Mesenchymal stem cell (in vitro differentiated cells and primary cell): ENCODE measurements around the gene ROBO1.

Experiments
- DNase-seq: peaks from one replicate; pipeline ENCODE4 v3.0.0-alpha.2; 2013
- H2AFZ ChIP-seq: one replicate; pipeline ENCODE4 v1.6.1; 2013; ENCODE audit warnings: low read depth, mild to moderate bottlenecking, control low read depth, inconsistent platforms, low read length, moderate library complexity
- H2AK5ac ChIP-seq: 2 replicates; pipeline ENCODE4 v1.6.1; 2013; ENCODE audit warnings: low read length, moderate library complexity, mild to moderate bottlenecking, inconsistent platforms; ENCODE audit not compliant: severe bottlenecking
- H2BK120ac ChIP-seq: one replicate; pipeline ENCODE4 v1.6.1; 2013; ENCODE audit warnings: low read depth, mild to moderate bottlenecking, inconsistent platforms, low read length, moderate library complexity
- H2BK12ac ChIP-seq, 2 experiments: one replicate each; pipeline ENCODE4 v1.6.1; 2013; ENCODE audit warnings: inconsistent platforms in 2 of 2, low read length in 2 of 2, mild to moderate bottlenecking in 2 of 2, moderate library complexity in 2 of 2, control low read depth in 1 of 2
- H2BK15ac ChIP-seq: one replicate; pipeline ENCODE4 v1.6.1; 2013; ENCODE audit warnings: mild to moderate bottlenecking, low read depth, inconsistent platforms; ENCODE audit not compliant: poor library complexity, severe bottlenecking
- H2BK5ac ChIP-seq: 2 replicates; pipeline ENCODE4 v1.6.1; 2013; ENCODE audit warnings: low read depth, mild to moderate bottlenecking, low read length, control low read depth, inconsistent platforms; ENCODE audit not compliant: poor library complexity, severe bottlenecking
- H3K14ac ChIP-seq, 2 experiments: one replicate each; pipeline ENCODE4 v1.6.1; 2013; ENCODE audit warnings: inconsistent platforms in 2 of 2, low read length in 2 of 2, control low read depth in 1 of 2, mild to moderate bottlenecking in 1 of 2, moderate library complexity in 1 of 2
- H3K18ac ChIP-seq, 2 experiments: one replicate each; pipeline ENCODE4 v1.6.1; 2013; ENCODE audit warnings: inconsistent platforms in 2 of 2, low read length in 2 of 2, control low read depth in 1 of 2, low read depth in 1 of 2, mild to moderate bottlenecking in 1 of 2
- H3K23ac ChIP-seq, 2 experiments: one replicate each; pipeline ENCODE4 v1.6.1; 2013; ENCODE audit warnings: inconsistent platforms in 2 of 2, low read length in 2 of 2, mild to moderate bottlenecking in 2 of 2, moderate library complexity in 2 of 2, control low read depth in 1 of 2
- H3K27ac ChIP-seq: 2 replicates; pipeline ENCODE4 v1.5.1; 2013; ENCODE audit warnings: mild to moderate bottlenecking, moderate library complexity, low read length, control low read depth, inconsistent platforms; ENCODE audit not compliant: poor library complexity, severe bottlenecking
- H3K27me3 ChIP-seq, 2 experiments: 2 replicates each; pipeline versions ENCODE4 v1.6.1 to v1.7.0; 2013; ENCODE audit warnings: low read length in 2 of 2, mild to moderate bottlenecking in 2 of 2, moderate library complexity in 2 of 2, control low read depth in 1 of 2, inconsistent platforms in 1 of 2; ENCODE audit not compliant: control insufficient read depth in 1 of 2, insufficient read depth in 1 of 2
- H3K36me3 ChIP-seq, 2 experiments: 2 replicates each; pipeline versions ENCODE4 v1.6.1 to v1.7.0; 2013; ENCODE audit warnings: low read length in 2 of 2, control low read depth in 1 of 2, inconsistent platforms in 1 of 2, low read depth in 1 of 2, mild to moderate bottlenecking in 1 of 2; ENCODE audit not compliant: insufficient read depth in 2 of 2, control insufficient read depth in 1 of 2
- H3K4ac ChIP-seq, 2 experiments: one replicate each; pipeline ENCODE4 v1.6.1; 2013; ENCODE audit warnings: inconsistent platforms in 2 of 2, low read length in 2 of 2, mild to moderate bottlenecking in 2 of 2, moderate library complexity in 2 of 2, control low read depth in 1 of 2, low read depth in 1 of 2
- H3K4me1 ChIP-seq: 2 replicates; pipeline ENCODE4 v1.6.1; 2013; ENCODE audit warnings: low read depth, low read length, control low read depth; ENCODE audit not compliant: control insufficient read depth, insufficient read depth
- H3K4me2 ChIP-seq: 2 replicates; pipeline ENCODE4 v1.6.1; 2013; ENCODE audit warnings: low read length, mild to moderate bottlenecking, inconsistent platforms; ENCODE audit not compliant: poor library complexity, severe bottlenecking
- H3K4me3 ChIP-seq, 2 experiments: 2 replicates each; pipeline versions ENCODE4 v1.5.1 to v1.7.0; 2013; ENCODE audit warnings: low read length in 2 of 2, mild to moderate bottlenecking in 2 of 2, control low read depth in 1 of 2, low read depth in 1 of 2; ENCODE audit not compliant: insufficient read depth in 1 of 2
- H3K79me1 ChIP-seq: replicated peaks from 2 replicates; pipeline ENCODE4 v1.6.1; 2013; ENCODE audit warnings: mild to moderate bottlenecking, control low read depth, low read length, inconsistent platforms; ENCODE audit not compliant: poor library complexity, severe bottlenecking
- H3K9ac ChIP-seq: 2 replicates; pipeline ENCODE4 v1.7.0; 2013; ENCODE audit warnings: mild to moderate bottlenecking, low read length, moderate library complexity
- H3K9me3 ChIP-seq: 2 replicates; pipeline ENCODE4 v1.7.0; 2013; ENCODE audit warnings: mild to moderate bottlenecking, low read length; ENCODE audit not compliant: control insufficient read depth
- H4K8ac ChIP-seq: one replicate; pipeline ENCODE4 v1.6.1; 2013; ENCODE audit warnings: inconsistent platforms, mild to moderate bottlenecking, low read length, moderate library complexity
- H4K91ac ChIP-seq: one replicate; pipeline ENCODE4 v1.6.1; 2013; ENCODE audit warnings: mild to moderate bottlenecking, low read length, inconsistent platforms
- WGBS: methylation state at CpG from one replicate; pipeline ENCODE4 v1.1.7; 2013; ENCODE audit warnings: mixed read lengths; 5-methylcytosine and 5-hydroxymethylcytosine counted together

The ROBO1 gene

GRCh38 chr3:78847203-78847602, 920.6 kb downstream of the ROBO1 start:
- H2AFZ ChIP-seq = no peak overlapping the region
- peak overlapping the region; percentile 92 for H2AK5ac ChIP-seq
- H3K9ac ChIP-seq = no peak overlapping the region
- no peak overlapping the region for H3K4ac ChIP-seq
- H3K9me3 ChIP-seq = no peaks in the 10 kb centered on the region
- peak overlapping the region in 1 of 2 experiments; percentile 21 for H3K18ac ChIP-seq
- no peak overlapping the region for H4K91ac ChIP-seq
- H3K23ac ChIP-seq = no peak overlapping the region
- DNase-seq = no peak
- H3K27me3 ChIP-seq = no peaks in the 10 kb centered on the region
- no peak overlapping the region for H2BK15ac ChIP-seq
- no peak overlapping the region for H4K8ac ChIP-seq
- no peaks in the 10 kb centered on the region for H3K79me1 ChIP-seq
- peak overlapping the region in 1 of 2 experiments; percentile 39 for H2BK12ac ChIP-seq
- H3K14ac ChIP-seq = no peak overlapping the region
- peak overlapping the region; percentile 55 for H3K27ac ChIP-seq
- no peaks in the 10 kb centered on the region for H3K4me1 ChIP-seq
- no peak overlapping the region for H2BK120ac ChIP-seq
- H3K36me3 ChIP-seq = no peaks in the 10 kb centered on the region
- WGBS = 99% methylated on average over 4 of the region's 4 CpGs
- H3K4me2 ChIP-seq = no peak overlapping the region
- no peak overlapping the region for H3K4me3 ChIP-seq
- peak overlapping the region; percentile 70 for H2BK5ac ChIP-seq

GRCh38 chr3:78846718-78847117, 921.1 kb downstream of the ROBO1 start:
- no peak overlapping the region for H2BK5ac ChIP-seq
- no peak overlapping the region for H2AFZ ChIP-seq
- 3% methylated on average over 1 of the region's 3 CpGs for WGBS
- peak; percentile 56 for DNase-seq
- H3K18ac ChIP-seq = no peak overlapping the region
- no peak overlapping the region for H3K23ac ChIP-seq
- no peaks in the 10 kb centered on the region for H3K9me3 ChIP-seq
- no peaks in the 10 kb centered on the region for H3K79me1 ChIP-seq
- no peak overlapping the region for H2BK15ac ChIP-seq
- H3K4me3 ChIP-seq = no peak overlapping the region
- no peak overlapping the region for H3K4me2 ChIP-seq
- no peak overlapping the region for H2BK120ac ChIP-seq
- H4K8ac ChIP-seq = no peak overlapping the region
- no peak overlapping the region for H3K9ac ChIP-seq
- H2AK5ac ChIP-seq = no peak overlapping the region
- H3K36me3 ChIP-seq = no peaks in the 10 kb centered on the region
- peak overlapping the region; percentile 47 for H3K27ac ChIP-seq
- H3K4me1 ChIP-seq = no peaks in the 10 kb centered on the region
- no peak overlapping the region for H4K91ac ChIP-seq
- H3K27me3 ChIP-seq = no peaks in the 10 kb centered on the region
- H3K14ac ChIP-seq = no peak overlapping the region
- H2BK12ac ChIP-seq = no peak overlapping the region
- H3K4ac ChIP-seq = no peak overlapping the region

- no peak overlapping the region for H3K14ac ChIP-seq
- no peak overlapping the region for H3K27ac ChIP-seq
- no peak overlapping the region for H2BK15ac ChIP-seq
- H4K91ac ChIP-seq = no peak overlapping the region
- H3K4me3 ChIP-seq = no peak overlapping the region
- H2BK5ac ChIP-seq = no peak overlapping the region
- no peak overlapping the region for H4K8ac ChIP-seq
- H3K18ac ChIP-seq = no peak overlapping the region
- no peak overlapping the region for H3K4ac ChIP-seq
- H3K36me3 ChIP-seq = no peaks in the 10 kb centered on the region
- no peak overlapping the region for H3K9ac ChIP-seq
- no peak overlapping the region for H2AFZ ChIP-seq
- H3K27me3 ChIP-seq = no peaks in the 10 kb centered on the region
- no peaks in the 10 kb centered on the region for H3K79me1 ChIP-seq
- no peak for DNase-seq
- H3K9me3 ChIP-seq = no peaks in the 10 kb centered on the region
- H3K4me2 ChIP-seq = no peak overlapping the region
- 92% methylated on average over 1 of the region's 3 CpGs for WGBS
- H2BK120ac ChIP-seq = no peak overlapping the region
- H2AK5ac ChIP-seq = no peak overlapping the region
- no peak overlapping the region for H3K23ac ChIP-seq
- H3K4me1 ChIP-seq = no peaks in the 10 kb centered on the region
- no peak overlapping the region for H2BK12ac ChIP-seq
Measured at GRCh38 chr3:78845605-78846004, 922.2 kb downstream of the ROBO1 start.

- no peaks in the 10 kb centered on the region for H3K4me1 ChIP-seq
- H2BK15ac ChIP-seq = no peak overlapping the region
- H3K4me3 ChIP-seq = no peak overlapping the region
- H3K14ac ChIP-seq = no peak overlapping the region
- H3K23ac ChIP-seq = no peak overlapping the region
- no peak overlapping the region for H2AFZ ChIP-seq
- H2BK5ac ChIP-seq = no peak overlapping the region
- no peak overlapping the region for H3K4me2 ChIP-seq
- H3K27me3 ChIP-seq = no peaks in the 10 kb centered on the region
- H4K91ac ChIP-seq = no peak overlapping the region
- no peaks in the 10 kb centered on the region for H3K36me3 ChIP-seq
- no peaks in the 10 kb centered on the region for H3K9me3 ChIP-seq
- 95% methylated on average over 3 of the region's 4 CpGs for WGBS
- no peak overlapping the region for H2BK12ac ChIP-seq
- no peak overlapping the region for H2AK5ac ChIP-seq
- H3K18ac ChIP-seq = no peak overlapping the region
- no peak overlapping the region for H3K4ac ChIP-seq
- no peaks in the 10 kb centered on the region for H3K79me1 ChIP-seq
- no peak overlapping the region for H2BK120ac ChIP-seq
- DNase-seq = no peak
- H3K27ac ChIP-seq = no peak overlapping the region
- no peak overlapping the region for H4K8ac ChIP-seq
- H3K9ac ChIP-seq = no peak overlapping the region
Measured at GRCh38 chr3:78844307-78844706, 923.5 kb downstream of the ROBO1 start.
